GM10847 (cell line): ENCODE measurements around the gene PKDREJ.
A peak's percentile ranks its signal among the peaks of the same experiment; 100 is the strongest.

Source experiments
- POLR2A ChIP-seq: IDR thresholded peaks from 2 replicates; pipeline ENCODE4 v1.6.1; 2011; ENCODE audit not compliant: insufficient read length; ENCODE audit errors: extremely low read depth

Gene PKDREJ

DNA sequence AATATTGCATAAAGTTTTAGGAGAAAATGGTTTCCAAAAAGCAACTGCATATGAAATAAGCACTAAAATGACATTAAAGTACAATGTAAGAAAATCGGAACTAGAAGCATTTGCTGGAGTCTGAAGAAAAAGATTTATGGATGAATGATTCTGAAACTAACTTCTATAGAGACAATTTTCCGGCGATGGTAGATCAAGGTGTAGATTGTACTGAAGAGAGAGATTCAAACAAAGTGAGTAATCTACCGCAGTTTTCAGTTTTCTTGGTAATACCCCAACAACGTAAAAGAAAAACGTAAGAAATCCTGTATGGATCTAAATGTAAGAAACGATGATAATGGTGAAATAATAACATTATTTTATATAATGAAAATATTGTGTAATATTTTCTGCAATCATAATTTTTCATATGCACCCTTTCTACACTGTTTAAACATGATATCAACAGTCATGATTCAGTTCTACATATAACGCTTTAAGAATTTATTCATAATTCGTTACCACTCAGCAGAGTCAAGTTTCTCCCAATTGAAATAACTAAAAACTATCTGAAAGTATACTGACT is 11.2 kb downstream of the PKDREJ start:
- no peak for TF ChIP-seq POLR2A

DNA sequence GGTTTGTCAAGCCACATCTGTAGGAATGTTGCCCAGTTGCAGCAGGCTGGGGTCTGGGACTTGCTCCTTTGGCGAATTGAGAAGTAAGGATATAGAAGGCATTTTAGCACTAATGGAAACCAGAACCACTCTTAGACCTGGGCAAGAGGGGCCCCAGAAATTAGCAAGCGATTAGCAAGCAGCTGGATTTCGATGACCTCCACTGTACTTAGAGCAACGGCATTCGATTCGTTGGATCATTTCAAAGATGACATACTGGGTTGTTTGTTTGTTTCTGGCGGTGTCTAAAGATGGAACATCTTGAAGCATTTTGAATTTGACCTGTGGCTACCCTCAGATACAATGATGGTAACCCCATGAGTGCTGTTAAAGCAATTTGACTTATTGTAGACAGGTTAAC is 11.9 kb downstream of the PKDREJ start:
- TF ChIP-seq POLR2A, result no peak

DNA sequence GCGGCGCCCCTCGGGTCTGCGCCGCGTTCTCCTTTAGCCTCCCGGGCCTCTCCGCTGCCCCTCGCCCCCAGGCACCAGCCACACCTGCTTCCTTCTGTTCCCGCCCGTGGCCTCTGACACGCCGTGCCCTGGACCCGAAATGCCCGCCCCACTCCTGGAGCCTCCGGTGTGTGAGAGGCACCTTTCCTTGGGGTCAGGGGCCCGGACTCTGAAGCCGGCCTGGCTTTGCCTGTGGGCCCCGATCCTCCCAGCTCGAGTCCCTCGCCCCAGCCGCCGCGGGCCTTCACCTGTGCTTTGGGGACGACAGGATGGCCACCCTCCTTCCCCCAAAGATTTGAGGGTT is 12.4 kb downstream of the PKDREJ start:
- TF ChIP-seq POLR2A, result no peak

DNA sequence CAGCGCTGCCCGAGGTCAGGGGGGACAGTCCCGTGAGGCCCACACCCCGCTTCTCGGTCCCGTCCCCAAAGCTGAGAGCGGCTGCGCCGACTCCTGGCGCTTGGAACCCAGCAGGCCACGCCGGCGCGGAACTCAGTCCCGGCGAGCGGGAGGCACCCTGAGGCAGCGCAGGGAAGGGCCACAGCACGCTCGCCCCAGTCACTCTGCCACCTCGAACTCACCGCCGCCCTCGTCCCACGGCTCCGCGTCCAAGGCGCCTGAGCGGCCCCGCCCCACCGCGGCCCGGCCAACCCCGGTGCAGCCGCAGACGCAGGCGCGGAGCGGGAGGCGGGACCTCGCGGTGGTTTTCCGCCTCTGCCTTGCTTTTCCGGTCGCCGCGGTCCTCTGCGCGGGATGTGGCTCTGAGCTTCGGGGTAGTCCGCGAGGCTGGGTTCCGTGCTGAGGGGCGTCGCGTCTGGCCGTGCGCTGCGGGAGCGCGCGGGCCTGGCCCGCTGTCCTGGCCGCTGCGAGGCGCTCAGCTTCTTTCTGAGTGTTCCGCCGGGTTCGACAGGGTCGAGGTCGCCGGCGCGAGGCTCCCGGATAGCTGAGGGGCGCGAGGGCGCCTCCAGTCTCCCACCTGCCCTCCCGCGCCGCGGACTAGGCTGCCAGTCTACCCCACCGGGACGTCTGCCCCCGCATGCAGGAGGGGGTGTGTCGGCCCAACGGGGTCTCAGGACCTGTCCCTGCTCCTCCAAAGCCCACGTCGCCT is 12.9 kb downstream of the PKDREJ start, which contains the start of gene CDPF1:
Gene CDPF1, minus strand, starts transcription at position 259 of the 748 bp plus-strand sequence. CDS start 2,009 bp downstream, outside the sequence.
- TF ChIP-seq POLR2A, result peak; percentile 90

DNA sequence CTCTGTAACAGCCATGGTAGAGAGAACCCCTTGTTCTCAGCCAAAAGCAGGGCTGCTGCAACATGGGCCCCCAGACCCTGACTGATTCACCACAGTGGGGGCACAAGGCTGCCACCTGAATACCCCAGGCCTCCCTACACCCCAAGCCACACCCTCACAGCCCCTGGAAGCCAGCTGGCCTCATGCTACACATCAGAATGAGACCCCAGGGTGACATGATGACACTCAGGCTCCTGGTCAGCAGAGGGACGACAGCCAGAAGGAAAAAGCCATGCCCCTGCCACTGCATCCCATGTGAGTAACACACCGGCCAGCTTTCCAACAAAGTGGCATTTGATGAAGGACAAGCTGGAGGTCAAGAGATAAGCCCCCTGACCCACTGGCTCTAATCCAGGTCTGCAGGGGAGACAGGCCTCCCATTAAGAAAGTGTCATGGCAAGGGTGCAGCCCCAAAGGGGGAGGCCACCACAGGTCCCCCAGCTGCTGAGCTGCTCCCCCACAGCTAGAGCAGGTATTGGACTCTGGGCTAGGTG is 15.6 kb downstream of the PKDREJ start:
- TF ChIP-seq POLR2A, result no peak

DNA sequence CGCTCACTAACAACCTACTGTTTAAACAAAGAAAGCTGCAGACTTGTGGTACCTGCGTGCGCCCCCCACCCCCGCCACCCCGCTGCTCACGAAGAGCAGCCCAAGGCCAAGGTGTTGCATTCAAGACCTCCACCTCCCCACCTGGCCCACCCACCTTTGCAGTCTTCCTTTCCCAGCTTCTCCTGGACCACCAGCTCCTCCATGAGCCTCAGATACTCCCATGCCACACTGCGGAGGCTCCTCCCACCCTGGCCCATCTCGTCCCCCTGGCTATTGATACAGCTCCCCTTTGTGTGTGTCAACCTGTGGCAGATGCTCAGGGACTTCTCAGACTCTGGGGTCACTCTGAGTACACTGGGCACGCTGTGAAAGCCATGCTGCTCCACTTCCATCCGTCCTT is 17.0 kb downstream of the PKDREJ start:
- TF ChIP-seq POLR2A, result no peak

DNA sequence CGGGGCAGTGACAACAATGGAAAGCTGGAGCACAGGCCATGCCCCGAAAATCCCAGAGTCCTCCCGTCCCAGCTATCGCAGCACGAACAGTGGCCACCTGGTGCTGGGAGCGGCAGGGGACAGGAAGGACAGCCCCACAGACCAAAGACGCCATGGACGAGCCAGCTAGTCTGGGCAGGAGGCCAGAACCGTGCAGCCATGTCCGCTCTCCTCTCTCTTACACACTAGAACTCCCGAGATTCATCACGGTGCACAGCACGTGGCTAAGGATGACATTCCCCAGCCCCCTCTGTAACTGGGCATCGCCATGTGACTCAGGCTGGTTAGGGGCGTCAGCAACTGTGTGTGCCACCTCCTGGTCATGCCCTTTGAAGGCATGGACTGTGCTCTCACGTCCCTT is 17.6 kb downstream of the PKDREJ start:
- no peak for TF ChIP-seq POLR2A

DNA sequence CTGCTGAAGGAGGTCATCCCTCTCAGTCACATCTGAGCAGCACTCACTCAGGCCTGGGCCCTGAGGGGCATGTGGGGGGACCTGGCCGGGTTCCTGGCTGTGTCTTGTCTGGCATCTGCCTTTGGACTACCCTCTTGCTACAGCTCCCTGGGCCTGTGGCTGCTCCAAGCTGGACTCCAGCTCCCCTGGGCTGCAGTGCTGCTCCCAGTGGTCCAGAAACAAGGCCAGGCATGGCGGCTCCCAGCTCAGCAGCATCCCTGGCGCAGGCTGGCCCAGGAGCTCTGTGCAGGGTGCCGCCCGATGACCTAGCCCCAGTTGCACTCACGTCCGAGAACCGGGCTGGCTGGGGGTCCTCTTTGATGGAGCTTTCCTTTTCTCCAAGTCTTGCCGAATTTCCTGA is 18.4 kb downstream of the PKDREJ start:
- TF ChIP-seq POLR2A, result no peak

DNA sequence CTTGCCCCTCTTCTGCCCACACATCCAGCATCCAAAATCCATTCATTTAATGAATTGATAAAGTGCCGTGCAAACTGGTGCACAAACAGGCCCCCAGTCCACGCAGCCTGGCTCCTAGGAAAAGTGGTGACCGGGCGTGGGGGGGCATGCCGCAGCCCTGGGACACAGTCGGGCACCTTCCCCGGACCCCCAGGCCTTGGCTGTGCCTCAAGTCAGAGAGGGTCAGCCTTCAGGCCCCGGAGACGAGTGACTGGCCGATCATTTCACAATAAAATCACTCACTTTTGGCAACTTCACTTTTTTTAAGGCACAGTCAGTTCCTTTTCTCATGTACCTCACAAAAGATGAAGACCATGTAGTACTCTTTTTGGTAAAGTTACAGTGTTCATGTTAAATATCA is 21.1 kb downstream of the PKDREJ start:
- TF ChIP-seq POLR2A, result no peak

DNA sequence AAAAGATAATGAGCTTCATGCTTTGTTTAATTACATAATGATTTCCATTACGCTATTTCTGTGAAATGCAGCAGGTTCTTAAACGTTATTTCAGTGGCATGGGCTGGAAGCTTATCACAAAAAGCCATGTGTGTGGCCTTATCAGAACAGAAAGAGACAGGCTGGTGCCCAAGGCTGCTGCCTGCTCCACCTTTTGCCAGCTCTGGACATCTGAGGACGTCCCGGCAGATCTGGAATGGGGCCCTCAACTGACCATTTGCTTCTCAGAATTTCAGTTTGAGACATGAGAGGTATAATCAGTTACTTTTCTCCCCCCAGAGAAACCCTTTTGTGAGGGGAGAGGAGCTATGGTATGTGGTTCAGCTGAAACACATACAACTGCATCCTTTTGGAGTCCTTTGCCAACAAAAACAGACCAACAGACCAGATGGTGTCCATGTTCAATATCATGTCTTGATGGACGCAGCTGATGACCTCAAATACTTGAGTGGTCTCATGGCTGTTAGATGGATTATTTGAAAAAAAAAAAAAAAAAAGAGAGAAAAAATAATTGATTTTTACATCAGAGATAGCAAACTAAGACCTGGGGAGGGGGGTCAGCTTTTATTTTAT is 21.6 kb downstream of the PKDREJ start:
- TF ChIP-seq POLR2A, result no peak

DNA sequence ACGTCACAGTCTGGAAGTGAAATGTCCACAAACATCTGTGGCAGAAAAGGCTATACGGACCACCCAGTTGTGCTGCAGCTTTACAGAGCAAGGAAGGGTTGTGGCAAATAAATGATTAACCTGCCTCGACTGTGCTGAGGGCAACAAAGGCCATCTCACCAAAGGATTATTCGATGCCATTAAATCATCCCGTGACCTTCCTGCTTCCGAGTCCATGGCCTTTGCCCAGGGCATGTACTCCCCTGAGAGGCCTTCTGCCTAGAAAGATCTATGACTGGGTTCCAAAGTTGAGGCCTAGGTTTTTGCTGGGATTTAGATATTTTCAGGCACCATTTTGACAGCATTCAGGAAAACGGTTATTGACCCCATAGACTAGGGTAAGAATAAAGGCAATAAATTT is 22.2 kb downstream of the PKDREJ start:
- TF ChIP-seq POLR2A, result no peak

DNA sequence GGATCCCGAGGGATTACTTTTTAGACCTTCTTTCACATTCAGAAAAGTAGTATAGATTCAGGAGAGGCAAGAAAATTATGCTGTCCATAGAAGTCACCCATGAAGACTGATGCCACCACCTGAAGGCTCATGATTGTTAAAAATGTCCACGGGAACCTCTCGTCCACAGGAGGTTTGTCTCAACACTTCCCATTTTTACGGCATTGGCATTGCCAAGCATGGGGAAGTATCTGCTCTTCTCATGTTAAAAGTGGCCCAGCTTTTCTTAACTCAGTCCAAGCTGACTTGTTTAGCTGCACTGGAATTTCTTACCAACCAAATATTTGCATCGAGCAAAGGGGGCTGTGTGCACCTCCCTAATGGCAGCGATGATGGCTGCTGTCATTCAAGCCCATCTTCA is 22.6 kb downstream of the PKDREJ start:
- no peak for TF ChIP-seq POLR2A

DNA sequence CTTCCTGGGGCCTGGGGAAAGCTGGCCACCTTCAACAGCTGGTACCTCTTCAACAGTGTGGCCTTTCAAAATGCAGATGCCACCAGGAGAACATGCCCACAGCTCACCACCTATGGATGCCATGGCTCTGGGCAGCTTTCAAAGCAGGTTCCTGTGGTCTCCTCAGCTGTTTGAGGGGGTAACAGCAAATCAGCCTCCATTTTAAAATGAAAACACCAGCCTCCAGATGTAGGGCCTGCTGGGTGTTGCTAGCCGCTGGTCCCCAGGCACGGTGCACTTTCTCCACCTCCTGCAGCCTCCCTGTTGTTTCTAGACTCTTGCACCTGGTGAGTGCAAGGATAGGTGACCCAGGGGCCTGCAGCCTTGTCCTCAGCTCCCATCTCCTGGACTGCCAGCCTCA is 23.1 kb downstream of the PKDREJ start:
- no peak for TF ChIP-seq POLR2A

DNA sequence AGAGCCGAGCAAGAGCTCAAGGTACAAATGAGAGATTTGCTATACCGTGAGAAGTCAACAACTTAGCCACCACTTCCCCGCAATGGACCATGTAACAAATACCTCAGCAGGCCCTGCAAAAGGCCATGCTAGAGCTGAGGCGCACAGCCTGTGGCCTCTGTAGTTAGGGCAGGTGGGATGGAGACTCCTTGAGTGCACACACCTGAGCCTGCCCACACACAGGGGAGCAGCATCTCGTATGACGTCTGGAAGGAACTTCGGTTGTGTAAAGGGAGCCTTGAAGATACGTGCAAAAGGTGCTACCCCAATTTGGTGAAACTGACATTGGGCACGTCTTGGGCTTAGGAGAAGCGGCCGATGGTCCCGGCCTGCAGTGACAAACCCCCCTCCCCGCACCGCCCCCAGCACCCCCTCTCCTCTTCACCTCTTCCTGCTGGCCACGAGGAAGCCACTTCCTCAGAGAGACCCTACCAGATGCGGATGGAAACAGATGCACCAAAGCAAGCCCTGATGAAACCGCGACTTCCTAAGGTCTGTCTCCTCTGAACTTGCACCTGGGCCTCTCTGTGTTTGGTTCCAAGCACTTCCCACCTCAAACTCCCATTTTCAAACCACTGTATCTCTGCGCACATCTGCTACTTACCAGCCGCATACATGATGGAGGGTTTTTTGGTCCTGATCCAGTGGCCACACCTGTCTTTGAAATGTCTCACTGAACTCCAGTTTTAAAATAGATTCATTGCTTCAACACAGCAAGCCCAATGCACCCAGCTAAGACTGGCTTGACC is 23.7 kb downstream of the PKDREJ start:
- no peak for TF ChIP-seq POLR2A

DNA sequence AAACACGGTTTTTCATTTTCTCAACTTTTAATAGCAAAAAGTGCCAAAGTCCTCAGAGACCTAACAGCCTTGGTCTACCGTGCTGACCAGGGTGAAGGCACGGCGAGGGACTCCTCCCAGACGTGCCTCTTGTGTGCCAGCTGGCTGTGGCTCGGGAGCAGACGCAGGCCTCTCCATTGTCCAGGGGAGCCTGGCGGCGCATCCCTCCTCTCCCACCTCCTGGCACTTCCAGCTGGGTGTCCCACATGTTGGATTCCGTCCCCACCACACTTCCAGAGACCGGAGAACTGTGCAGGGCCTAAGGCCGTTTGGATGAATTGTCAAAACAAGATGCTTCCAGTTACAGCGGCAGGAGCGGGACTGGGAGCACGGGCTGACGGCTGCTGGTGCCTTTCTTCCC is 24.6 kb downstream of the PKDREJ start:
- no peak for TF ChIP-seq POLR2A
